ENCODE results near the gene SIRPA.

The SIRPA gene

DNA sequence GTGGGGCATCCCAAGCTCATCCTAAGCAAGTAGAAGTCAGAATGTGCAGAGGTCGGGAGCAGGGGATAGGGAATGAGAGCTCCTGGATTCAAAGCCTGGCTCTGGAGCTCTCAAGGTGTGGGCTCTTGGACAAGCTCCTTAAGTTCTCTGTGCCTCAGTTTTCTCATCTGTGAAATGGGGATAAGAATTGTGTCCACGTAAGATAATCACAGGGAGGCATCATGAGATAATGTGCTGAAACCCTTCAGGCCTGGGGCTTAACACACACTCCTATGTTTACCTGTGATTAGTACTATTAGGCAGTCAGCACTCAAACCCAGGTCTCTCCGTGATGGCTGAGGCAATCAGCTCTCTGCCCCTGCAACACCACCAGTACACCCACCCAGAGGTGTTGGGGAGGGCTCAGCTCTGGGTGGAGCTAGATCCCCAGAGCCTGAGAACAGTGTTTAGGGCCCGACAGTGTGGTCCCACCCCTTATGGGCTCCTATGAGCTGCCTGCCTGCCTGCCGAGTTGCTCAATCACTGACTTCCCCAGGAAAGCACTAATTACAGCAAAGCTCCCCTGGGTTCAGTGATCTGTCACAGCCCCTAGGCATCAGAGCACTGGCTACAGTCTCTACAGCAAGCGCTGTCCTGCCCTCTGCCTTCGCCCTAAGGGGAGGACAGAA lies 6.3 kb upstream of the SIRPA start:
- DNase-seq, result peak; percentile 8

DNA sequence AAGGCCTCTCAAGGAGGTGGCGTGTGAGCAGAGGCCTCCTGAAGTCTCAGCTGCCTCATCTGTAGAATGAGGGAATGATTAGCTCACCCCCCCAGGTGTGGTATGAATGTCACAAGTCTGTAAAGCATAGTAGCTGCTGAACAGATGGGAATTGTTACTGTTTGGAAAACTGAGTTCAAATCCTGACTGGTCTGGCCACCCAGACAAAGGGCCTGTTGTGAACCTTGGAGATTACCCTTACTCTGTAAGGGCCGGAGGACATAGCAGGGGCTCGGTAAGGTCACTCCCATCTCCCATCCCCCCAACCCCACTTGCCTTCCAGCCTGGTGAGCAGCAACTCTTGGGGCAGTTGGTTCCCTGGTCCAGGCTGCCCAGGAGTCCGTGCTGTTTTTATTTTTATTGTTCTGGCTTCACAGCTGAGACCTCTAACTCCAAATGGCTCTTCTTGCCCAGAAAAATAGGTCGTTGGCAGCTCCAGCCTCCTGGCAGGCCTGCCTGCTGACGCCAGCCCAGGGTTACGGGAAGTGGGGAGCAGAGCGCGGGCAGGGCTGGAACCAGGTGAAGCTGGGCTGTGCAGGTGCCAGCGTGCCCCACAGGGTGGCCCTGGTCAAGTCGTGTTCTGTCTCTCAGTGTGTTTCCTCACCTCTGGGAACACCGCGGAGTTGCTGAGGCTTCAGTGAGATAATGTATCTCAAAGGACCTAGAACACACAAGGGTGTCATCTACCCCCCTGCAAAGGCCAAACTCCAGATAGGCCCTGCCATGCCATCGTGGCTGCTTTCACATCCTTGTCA lies 4.5 kb upstream of the SIRPA start:
- DNase-seq, result no peak

DNA sequence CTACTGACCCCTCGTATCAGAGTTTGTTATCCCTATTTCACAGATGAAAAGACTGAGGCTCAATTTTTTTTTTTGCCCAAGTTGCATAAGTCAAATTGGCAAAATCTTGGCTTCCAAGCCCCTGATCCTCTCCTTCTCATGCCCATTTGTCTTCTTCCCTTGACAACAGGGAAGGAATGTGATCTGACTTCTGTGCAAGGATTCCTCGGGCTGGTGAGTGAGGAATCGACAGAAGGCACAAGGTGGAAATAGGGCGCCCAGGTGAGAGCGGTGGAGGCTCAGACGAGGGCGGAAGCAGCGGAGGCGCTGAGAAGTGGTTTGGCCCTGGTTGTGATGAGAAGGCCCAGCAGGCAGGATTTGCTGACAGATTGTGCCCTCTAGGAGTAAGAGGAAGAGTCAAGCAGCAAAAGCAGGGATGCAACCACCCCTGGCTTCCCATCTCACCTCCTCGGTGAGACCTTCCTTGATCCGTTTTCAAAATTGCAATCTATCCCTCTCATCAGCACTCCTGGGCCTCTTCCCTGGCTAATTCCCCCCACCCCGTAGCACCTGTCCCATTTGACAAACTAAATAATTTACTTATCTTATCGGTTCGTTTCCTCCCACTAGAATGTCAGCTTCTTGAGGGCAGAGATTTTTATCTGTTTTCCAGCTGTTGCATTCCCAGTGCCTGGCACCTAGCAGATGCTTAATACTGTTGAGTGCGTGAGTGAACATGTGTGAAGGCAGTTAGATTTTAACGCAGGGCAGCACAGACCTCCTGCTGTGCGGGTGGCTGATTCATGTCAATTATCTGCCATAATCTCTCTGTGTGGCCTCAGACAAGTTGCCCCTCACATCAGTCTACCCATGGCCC lies 3.7 kb upstream of the SIRPA start:
- DNase-seq, result no peak

DNA sequence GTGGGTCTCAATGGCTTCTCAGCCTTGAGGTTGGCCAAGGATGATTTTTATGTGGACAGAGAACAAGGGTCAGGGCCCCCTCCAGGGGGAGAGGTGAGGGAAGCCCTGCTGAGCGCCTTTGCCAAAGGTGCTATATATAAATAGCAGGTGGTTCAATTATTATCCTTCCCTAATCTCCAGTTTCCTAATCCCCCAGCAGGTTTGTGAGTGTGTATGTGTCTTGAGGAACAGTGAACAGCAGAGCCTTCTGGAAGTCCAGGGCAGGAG lies 3.2 kb upstream of the SIRPA start:
- no peak for DNase-seq

DNA sequence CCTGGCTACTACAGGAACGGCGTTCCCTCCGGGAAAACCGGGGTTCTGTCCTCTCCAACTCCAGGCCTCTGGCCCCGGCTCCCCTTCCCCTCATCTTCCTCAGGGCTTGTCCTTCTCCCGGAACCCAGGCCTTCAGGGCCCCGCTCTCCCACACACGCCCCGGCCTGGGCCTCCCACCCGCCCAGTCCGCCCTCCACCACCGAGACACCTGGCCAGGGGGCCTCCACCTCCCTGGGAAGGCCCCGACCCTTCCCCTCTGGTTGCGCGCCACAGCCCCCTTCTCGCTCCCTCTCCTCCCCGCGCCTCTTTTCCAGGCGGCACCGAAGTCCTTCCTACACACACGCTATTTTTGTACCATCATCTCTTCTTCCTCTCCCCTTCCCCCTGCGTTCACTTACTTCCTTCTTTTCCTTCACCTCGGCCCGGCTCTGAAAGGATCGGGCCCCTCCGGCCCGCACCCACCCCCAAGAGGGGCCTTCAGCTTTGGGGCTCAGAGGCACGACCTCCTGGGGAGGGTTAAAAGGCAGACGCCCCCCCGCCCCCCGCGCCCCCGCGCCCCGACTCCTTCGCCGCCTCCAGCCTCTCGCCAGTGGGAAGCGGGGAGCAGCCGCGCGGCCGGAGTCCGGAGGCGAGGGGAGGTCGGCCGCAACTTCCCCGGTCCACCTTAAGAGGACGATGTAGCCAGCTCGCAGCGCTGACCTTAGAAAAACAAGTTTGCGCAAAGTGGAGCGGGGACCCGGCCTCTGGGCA lies 1.3 kb upstream of the SIRPA start:
- no peak for DNase-seq

DNA sequence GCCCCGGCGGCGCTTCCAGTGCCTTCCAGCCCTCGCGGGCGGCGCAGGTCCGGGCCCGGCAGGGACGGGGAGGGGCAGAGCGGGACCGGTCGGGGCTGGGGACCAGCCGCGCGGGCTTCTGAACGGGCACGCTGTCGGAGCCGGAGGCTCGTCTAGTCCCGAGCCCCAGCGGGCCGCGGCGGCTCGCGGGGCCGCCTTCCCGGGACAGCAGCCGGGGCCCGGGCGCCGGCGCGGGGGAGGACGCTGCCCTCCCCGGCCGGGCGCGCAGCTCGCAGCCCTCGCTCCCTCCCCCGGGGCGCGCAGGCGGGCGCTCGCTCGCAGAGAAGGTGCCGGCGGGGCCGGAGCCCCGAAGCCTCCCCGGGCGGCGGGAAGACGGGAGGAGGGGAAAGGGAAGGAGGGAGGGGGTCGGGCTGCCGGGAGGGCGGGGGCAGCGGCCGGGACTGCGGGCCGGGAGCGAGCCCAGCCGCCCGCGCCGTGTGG lies 696 bp upstream of the SIRPA start:
- DNase-seq, result no peak

DNA sequence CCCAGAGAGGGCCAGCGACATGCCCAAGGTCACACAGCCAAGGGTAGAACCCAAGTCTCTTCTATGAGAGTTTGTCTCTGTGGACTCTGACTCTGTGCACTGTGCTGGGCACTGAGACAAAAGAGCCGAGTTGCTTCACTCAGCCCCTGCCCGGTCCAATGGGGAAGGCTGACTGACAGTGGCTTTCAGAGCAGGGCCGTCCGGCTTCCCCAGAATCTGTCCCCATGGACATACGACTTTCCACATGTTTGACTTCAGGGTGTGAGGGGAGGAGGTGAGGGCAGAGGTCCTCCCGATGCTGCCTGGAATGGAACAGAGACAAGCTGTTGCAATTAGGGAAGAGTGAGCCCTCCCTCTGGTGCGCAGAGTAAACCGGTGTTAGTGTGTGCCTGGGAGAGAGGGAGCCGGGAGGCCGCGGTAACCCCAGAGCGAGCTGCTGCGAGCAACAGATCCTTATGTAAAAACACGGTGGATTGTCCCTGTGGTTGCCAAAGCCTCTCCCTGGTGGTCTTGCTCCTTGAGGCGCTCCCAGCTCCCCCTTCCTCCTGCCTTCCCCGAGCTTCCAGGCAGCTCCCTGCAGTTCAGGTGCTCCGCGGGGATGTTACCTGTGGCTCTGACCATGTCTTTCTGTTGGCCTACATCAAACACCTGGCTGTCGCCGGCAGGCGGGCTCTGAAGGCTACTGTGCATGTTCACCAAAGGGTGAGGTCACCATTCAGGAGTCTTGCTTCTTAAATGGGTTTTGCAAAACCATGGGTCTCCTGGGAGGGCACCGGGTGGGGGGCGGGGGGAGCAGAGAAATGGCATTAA lies 672 bp downstream of the SIRPA start:
- DNase-seq, result no peak

DNA sequence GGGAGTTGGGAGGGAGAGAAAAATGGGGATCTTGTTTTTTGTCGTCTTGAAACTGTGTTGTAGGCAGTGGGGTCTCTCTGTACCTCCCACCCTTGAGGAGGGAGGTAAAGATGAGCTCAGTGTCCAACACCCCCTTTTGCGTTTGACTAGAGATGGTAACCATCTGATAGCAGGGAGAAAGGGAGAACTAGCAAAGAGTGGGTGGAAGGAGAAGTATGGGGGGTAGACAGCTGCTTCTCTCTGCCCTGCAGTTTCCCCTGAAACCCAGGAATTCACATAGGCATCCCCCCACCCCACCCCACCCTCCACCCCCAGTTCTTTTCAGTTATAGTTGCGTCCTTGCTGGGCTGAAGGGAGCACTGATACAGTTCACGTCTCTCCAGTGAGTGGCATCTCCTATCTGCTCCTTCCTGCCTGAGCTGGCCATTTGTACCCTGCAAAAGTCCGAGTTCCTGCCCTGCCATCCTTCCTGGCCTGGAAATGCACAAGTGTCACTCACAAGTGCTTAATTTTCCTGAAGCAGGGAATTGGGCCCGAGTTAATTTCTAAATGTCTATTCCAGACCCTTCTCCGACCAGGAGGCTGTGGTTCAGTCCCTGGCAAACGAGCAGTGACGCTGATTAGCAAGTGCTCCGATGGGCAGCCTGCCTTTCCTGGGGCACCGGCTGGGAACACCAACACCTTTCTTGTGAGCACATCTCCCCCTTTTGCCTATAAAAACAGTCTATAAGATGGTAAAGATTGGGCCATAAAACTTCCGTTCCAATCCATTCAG lies 1.5 kb downstream of the SIRPA start:
- no peak for DNase-seq

DNA sequence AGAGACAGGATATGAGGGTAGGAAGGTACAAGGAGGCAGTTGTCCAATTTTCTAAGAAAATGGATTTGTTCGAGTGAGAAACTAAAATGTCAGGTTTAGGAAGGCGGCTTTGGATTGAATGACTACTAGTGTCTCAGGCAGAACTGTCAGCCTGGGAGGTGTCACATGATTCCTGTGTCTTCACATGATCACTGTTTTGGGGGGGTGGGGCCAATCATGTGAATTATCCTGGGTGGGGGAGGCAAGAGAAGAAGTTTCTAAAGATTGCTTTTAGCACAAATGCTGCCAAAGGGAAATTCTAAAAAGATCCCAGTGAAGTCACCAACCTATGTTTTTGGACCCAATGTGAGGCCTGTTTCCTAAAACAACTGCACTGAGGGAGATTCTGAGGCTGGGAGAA lies 2.3 kb downstream of the SIRPA start:
- DNase-seq, result no peak

DNA sequence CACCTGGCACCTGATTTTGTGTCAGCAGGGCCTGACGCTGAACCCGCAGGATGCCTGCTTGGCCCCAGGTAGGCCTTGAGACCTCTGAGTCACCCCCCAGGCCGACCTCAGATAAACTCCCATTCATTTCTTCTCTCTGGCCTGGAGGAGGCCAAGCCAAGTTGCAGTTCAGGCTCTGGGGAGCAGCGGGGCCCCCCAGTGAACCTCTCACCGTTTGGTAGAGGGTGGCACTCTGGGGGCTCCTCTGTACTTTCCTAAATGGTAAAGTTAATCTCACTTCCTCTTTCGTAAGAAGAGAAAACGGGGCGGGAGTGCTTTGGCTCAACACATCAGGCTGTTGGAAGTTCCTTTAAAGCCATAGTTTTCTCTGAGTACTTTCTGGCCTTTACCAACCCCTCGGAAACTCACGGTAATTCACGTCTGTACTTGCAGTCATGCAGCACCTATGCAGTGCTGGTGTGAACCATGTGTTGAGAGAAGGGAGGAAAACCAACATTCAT lies 2.8 kb downstream of the SIRPA start:
- DNase-seq, result no peak

DNA sequence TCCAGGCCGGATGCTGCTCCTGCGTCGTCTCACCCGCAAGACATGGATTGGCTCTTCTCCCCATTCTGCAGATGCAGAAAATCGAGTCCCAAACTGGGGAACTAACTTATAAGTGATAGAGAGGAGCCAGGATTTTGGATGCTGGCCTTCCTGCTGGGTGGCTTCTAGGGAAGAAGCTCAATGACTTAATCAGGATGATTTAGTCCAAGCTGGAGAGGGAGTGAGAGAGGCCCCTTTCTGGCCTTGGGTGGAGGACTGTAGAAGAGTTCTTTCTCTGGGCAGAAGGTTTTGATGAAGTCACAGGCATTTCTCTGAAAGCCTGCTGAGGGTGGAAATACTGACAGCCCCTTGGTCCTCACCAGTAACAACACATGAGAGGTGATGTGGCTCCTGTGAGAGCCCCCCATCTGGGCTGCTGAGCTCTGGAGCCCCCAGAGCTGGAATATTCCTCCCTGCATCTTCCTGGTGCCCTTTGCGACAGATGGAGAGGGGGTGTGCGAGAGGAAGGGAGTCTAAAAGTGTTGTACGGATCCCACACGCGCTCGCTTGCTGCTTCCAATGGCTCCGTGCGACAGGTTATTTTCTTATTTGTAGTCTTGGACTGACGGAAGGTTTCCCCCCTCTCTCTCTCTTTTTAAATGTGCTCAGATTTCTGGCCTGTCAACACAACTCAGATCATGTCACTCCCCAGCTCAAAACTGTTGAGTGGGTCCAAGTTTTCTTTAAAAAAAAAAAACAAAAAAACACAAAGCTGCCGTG lies 3.5 kb downstream of the SIRPA start:
- DNase-seq, result no peak

DNA sequence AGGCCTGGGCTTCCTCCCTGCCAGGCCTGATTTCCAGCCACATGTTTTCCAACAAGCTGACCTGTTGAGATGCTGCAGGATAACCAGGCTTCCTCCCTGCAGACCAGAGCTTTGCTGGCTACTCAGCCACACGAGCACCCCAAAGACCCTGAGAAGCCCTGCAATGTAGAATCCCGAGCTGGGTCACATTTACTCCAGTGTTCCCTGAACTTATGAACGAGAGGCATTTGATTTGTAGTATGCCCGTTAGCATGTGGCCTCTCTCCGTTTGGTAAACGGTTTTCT lies 4.0 kb downstream of the SIRPA start:
- DNase-seq, result no peak

DNA sequence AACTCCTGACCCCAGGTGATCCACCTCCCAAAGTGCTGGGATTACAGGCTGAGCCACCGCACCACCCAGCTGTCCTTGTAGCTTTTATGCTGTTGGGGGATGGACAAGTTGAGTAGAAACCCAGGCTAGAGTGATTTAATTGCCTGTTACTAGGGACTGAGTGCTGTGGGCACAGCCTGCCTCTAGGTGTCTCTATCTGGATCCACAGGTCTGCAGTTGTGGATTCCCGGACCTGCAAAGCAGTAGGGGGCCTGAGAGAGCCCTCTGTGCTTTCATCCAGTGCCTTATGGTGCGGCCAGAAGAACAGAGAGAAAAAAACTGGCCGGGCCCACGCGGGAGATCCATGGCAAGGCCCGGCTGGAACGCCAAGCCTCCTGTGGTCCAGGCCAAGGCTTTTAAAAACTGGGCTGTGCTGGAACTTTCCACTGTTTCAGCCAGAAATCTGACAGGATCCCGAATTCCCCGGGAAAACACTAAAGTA lies 5.2 kb downstream of the SIRPA start:
- peak; percentile 45 for DNase-seq

DNA sequence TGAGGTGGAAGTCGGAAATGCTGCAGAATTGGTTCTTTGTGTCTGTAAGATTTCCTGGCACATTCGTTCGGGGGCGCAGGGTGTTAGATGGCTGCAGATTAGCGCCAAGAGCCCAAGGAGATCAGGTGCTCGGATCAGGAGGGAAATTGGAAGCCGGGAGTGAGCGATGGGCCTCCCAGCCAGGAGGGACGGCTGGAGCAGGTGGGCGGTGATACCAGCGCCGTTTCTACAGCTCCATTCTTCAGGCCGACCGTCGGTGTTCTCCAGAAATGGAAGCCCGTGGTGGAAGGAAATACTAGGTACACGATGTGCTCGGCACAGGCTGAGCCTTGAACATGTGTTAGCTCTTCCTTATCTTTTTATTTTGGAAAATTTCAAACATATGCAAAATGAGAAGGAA lies 6.5 kb downstream of the SIRPA start:
- DNase-seq, result no peak

DNA sequence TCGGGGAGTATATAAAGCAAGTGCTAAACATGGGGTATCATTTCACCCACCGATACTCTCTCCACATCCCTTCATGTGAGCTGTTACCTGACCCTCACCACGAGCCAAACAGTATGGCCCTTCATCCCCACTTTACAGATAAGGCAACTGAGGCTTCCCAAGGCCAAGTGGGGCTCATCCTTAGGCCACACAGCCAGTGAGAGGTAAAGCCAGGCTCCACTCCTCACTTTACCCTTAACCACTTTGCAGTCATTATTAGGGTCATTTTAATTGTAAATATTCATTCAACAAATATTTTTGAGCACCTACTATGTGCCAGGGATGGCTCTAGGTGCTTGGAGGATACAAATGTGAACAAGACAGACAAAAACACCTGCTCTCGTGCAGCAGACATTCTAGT lies 7.0 kb downstream of the SIRPA start:
- DNase-seq, result no peak

DNA sequence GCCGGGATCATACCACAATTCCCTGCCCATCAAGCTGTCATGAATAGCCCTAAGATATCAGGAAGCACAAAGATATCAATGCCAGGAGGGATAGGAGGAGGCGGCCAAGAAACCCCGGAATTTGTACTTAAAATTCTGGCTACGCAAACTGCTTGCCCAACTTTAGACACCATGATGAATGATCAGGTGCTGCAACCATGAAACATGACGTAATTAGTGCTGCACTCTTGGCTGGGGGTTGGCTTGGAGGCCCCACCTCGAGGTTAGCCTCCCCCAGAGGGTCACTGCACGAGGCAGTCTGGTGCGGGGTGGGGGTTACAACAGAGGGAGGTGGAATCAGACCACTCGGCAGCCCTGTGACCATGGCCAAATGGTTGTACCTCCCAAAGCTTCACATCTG lies 8.9 kb downstream of the SIRPA start:
- DNase-seq, result no peak

DNA sequence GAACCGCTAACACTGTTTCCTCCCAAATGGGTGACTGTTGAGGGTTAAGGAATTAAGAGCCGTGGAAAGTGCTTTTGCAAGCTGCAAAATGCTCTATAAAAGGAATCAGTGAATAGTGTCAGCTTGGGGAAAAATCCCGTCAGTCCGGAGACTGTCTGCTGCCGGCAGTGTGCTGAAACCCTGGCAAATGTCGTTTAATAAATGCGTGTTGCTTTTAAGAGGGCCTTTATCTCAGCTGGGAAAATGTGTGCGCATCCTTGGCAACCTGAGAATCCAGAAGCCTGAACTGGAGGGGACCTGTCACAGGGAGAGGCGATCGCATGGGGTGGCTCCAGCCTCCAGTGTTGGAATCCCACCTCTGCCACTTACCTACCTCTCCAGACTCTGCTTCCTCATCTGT lies 9.8 kb downstream of the SIRPA start:
- no peak for DNase-seq

DNA sequence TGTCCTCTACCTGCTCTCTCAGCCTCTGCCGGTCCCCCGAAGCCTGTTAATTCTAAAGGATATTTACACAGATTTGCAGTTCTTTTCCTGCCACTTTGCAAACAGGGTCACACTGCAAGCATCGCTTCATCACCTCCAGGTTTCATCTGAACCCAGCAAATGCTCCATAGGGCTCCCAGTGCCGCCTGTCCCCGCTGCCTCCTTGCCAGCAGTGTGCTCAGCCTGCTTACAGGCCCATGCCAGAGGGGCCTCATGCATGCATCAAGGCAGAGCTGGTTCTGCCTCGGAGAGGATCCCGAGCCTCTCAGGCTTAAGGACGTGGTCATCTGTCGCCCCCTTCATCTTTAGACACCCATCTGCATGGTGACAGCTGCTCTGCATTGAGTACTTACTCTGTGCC lies 10.5 kb downstream of the SIRPA start:
- DNase-seq, result no peak

DNA sequence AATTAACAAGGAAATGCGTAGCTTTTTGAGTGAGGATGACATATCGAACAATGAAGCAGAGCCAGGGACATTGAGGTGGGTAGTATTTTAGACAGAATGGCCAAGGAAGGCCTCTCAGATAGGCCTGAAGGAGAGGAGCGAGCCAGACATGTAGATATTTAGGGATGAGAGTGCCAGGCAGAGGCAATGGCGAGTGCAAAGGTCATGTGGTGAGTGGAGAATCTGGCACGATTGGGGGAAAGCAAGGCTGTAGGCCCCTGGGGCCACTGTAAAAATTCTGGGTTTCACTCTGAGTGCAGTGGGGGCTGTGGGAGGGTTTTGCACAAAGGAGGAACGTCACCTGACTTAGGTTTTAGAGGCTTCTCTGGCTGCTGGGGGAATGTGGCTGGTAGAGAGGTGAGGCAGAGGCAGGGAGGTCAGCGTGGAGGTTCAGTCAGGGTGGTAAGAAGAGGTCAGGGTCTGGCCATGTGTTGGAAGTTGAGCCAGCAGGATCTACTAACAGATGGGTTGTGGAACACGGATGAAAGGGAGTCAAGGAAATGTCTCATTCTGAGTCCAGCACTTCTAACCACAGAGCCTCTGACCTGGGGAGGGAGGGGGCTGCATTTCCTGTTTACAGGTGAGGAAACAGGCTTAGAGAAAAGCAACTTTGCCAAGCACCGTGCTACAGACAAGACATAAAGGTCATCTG lies 11.3 kb downstream of the SIRPA start:
- DNase-seq, result no peak

DNA sequence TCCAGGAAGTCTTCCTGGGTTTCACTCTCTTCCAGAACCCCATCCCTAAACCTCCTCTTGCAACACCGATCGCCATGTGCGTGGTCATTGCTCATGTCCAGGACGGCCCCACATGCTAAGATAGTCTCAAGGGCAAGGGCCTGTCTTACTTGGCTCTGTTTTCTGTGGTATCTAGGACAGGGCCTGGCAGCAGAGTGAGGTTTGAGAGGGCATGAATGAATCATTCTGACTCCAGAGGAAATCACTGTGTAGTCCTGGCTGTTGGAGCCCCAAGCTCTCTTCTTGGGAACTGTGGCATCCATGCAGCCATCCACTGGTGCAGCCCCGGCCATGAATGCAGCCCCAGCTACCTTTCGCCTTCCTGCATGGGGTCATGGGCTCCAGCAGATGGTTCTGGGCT lies 12.4 kb downstream of the SIRPA start:
- no peak for DNase-seq

Measured in NCI-H1694 treated with DMSO at 0.1 percent for 48 hours (cell line).